Measurements from ENCODE around the gene PCGF2. TPM values are rescaled to one million over a fixed set of nuclear protein-coding genes. Genes with fewer than 3 reads are reported as not detected.
A peak's percentile ranks its signal among the peaks of the same experiment; 100 is the strongest.

The PCGF2 gene
- total RNA-seq, 4 donors from 2014 or later: 3.2 to 17.0 (median 6.1) TPM

GRCh38 chr17:38768417-38768816, 20.3 kb upstream of the PCGF2 start:
- no peak for DNase-seq (ENCODE audit: low spot score)
- no peak for ATAC-seq (ENCODE audit: low FRiP score)

GRCh38 chr17:38766341-38766740, 18.2 kb upstream of the PCGF2 start:
- TF ChIP-seq, protein P1, sequence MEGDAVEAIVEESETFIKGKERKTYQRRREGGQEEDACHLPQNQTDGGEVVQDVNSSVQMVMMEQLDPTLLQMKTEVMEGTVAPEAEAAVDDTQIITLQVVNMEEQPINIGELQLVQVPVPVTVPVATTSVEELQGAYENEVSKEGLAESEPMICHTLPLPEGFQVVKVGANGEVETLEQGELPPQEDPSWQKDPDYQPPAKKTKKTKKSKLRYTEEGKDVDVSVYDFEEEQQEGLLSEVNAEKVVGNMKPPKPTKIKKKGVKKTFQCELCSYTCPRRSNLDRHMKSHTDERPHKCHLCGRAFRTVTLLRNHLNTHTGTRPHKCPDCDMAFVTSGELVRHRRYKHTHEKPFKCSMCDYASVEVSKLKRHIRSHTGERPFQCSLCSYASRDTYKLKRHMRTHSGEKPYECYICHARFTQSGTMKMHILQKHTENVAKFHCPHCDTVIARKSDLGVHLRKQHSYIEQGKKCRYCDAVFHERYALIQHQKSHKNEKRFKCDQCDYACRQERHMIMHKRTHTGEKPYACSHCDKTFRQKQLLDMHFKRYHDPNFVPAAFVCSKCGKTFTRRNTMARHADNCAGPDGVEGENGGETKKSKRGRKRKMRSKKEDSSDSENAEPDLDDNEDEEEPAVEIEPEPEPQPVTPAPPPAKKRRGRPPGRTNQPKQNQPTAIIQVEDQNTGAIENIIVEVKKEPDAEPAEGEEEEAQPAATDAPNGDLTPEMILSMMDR (IDR thresholded peaks at IDR 0.05): no peak
- ATAC-seq (ENCODE audit: low FRiP score): no peak
- DNase-seq (ENCODE audit: low spot score): no peak

More at GRCh38 chr17:38768417-38768816, 20.3 kb upstream of the PCGF2 start:
- TF ChIP-seq, protein P1 (IDR thresholded peaks at IDR 0.05): no peak

DNA sequence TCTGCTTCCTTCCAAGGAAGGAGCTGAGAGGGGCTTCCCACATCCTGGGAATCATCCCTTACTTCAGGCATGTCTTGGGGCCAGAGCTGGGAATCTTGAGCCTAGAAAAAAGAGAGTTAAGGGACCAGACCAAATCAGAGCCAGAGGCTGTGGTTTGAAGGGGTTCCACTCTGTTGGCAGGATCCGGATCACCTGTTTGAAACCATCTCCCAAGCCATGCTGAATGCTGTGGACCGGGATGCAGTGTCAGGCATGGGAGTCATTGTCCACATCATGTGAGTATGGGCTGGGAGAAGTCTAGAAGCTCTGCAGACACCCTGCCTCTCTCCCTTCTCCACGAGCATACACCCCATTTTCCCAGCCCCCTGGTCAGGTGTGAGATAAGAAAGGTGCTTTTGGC, 14.1 kb upstream of the PCGF2 start:
- no peak for ATAC-seq (ENCODE audit: low FRiP score)
- TF ChIP-seq, protein P1 (IDR thresholded peaks at IDR 0.05): no peak
- no peak for DNase-seq (ENCODE audit: low spot score)

GRCh38 chr17:38761612-38762011, 13.5 kb upstream of the PCGF2 start:
- TF ChIP-seq, protein P1 (IDR thresholded peaks at IDR 0.05): no peak
- no peak for DNase-seq (ENCODE audit: low spot score)
- ATAC-seq (ENCODE audit: low FRiP score): no peak

DNA sequence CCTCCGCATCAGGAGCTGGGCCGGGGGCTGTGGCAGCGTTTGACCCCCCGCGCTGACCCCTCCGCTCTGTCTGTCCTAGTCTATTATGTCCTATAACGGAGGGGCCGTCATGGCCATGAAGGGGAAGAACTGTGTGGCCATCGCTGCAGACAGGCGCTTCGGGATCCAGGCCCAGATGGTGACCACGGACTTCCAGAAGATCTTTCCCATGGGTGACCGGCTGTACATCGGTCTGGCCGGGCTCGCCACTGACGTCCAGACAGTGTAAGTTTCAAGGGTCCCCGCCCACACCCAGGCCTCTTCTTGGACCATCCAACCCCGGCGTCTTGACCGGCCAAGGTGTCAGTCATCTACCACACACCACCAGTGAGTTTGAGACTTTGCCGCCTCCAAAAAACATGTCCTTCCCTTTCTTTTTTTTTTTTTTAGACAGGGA, 5.0 kb upstream of the PCGF2 start:
- TF ChIP-seq, protein P1 (IDR thresholded peaks at IDR 0.05): no peak
- ATAC-seq (ENCODE audit: low FRiP score): no peak
- no peak for DNase-seq (ENCODE audit: low spot score)

DNA sequence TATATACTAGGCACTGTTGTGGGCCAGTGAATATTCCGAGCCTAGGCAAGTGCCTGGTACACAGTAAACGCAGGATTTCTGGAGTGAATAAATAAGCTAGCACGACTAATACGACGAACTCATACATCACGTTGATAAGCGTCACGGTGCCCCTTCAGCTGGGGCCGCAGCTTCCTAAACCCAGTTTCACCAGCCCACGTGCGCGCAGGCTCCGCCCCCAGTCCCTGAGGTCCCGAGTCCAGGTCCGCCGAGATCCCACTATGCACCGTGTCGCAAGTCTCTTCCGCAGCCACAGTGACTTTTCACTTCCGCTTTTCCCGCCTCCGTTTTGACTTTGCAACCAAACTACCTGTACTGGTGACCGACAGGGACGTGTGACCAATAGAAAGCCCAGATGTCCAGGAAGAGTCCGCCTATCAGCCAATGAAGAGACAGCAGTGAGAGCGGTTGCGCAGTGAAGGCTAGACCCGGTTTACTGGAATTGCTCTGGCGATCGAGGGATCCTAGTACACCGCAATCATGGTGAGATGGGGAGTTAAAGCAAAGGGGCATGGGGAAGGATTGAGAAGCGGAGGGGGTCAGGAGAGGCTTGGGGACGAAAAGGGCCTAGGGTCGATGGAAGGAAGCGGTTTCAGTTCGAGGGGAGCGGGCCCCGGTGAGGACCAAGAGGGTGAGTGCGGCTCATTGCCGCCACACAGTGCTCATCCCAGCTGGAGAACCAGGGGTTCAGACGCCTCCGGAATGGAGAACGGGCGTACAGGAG, 4.4 kb upstream of the PCGF2 start, which contains the start of gene PSMB3:
PSMB3 (plus strand) TSS at position 434 of the 763 bp plus-strand sequence; CDS start at position 520, 86 bp downstream.
- ATAC-seq (ENCODE audit: low FRiP score) (peak; percentile 81), DNase-seq (ENCODE audit: low spot score) (peak; percentile 90)
- TF ChIP-seq, protein P1 (IDR thresholded peaks at IDR 0.05): no peak

- ATAC-seq (ENCODE audit: low FRiP score): peak; percentile 45
- peak; percentile 82 for DNase-seq (ENCODE audit: low spot score)
- TF ChIP-seq, protein P1 (IDR thresholded peaks at IDR 0.05): no peak
These were observed 3.7 kb upstream of the PCGF2 start for GRCh38 chr17:38751808-38752307.

All from omental fat pad (tissue), 4 donors.